Middle frontal gyrus (tissue), 1 donor: ENCODE results near the gene DDX27.
A peak's percentile ranks its signal among the peaks of the same experiment; 100 is the strongest.
"Not testable (repeated sequence)": the region's sequence is repeated elsewhere in the genome, so short reads cannot be mapped to it uniquely, and the experiment has no call there.

Source experiments
- DNase-seq: peaks from one replicate; pipeline ENCODE4 v3.0.0-alpha.2; 2015; ENCODE audit warnings: low spot score; ENCODE audit errors: extremely low spot score

Gene DDX27, protein sequence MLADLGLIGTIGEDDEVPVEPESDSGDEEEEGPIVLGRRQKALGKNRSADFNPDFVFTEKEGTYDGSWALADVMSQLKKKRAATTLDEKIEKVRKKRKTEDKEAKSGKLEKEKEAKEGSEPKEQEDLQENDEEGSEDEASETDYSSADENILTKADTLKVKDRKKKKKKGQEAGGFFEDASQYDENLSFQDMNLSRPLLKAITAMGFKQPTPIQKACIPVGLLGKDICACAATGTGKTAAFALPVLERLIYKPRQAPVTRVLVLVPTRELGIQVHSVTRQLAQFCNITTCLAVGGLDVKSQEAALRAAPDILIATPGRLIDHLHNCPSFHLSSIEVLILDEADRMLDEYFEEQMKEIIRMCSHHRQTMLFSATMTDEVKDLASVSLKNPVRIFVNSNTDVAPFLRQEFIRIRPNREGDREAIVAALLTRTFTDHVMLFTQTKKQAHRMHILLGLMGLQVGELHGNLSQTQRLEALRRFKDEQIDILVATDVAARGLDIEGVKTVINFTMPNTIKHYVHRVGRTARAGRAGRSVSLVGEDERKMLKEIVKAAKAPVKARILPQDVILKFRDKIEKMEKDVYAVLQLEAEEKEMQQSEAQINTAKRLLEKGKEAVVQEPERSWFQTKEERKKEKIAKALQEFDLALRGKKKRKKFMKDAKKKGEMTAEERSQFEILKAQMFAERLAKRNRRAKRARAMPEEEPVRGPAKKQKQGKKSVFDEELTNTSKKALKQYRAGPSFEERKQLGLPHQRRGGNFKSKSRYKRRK

DNA sequence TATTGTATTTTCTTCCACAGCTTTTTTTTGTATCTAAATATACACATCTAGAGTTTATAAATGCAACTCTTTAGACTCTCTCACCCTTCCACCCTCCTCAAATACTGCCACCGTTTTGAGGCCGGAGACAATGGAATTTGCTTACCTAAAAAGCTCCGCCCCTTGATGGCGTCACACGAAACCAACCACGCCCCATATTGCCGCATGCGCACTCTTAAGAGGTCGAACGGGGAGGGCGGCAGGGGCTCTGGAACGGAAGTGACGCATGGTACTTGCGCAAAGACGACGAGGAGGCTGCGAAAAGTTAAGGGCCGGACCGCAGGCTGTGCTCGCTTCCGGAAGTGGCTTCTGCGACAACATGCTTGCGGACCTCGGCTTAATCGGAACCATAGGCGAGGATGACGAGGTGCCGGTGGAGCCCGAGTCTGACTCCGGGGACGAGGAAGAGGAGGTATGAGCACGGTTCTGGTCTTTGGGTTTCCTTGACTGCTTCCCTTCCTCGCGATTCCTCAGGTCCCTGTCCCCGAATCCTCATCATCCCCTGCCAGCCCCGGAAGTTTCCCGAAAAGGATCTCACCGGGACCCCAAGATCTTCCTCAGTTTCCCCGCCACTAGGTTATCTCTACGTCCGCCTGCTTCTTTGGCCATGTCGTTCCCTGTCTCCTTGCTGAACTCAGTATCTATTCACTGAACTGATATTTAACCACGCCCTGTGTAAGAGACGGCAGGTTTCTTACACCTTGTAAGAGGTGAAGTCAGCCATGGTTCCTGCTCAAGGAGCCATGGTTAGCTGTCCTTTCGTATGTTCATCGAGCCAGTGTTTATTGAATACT lies at the start of gene DDX27:
TSS of gene DDX27 (plus strand) at position 326 of the 833 bp plus-strand sequence. CDS start at position 359, 33 bp downstream.
- DNase-seq: peak; percentile 98

- DNase-seq: no peak
Observed at GRCh38 chr20:49169547-49169946, 49.7 kb upstream of the DDX27 start.

- no peak for DNase-seq
Observed at GRCh38 chr20:49170714-49171113, 48.5 kb upstream of the DDX27 start.

DNA sequence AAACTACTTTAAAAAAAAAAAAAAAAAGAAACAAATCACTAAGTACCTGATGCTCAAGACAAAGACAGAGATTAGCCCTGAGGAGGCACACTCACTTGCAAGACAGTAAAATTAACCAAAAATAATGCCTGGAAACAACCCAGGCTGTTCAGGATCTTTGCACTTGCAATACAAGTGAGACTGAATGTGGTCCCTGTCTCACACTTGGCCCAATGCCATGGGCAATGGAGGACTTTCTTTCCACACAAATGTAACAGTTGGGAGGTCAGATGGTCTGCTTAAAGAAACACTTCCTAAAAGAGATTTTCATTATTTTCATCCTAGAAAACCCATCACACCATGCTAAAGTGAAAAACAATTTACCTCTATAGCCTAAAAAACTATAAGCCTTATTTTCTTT lies 47.3 kb upstream of the DDX27 start:
- DNase-seq: no peak

GRCh38 chr20:49172413-49172812 lies 46.8 kb upstream of the DDX27 start:
- DNase-seq: no peak

- DNase-seq: no peak
Observed at GRCh38 chr20:49174183-49174582, 45.0 kb upstream of the DDX27 start.

GRCh38 chr20:49179368-49180277 lies 39.6 kb upstream of the DDX27 start:
- no peak for DNase-seq

- no peak for DNase-seq
Observed at GRCh38 chr20:49181265-49181877, 37.8 kb upstream of the DDX27 start.

DNA sequence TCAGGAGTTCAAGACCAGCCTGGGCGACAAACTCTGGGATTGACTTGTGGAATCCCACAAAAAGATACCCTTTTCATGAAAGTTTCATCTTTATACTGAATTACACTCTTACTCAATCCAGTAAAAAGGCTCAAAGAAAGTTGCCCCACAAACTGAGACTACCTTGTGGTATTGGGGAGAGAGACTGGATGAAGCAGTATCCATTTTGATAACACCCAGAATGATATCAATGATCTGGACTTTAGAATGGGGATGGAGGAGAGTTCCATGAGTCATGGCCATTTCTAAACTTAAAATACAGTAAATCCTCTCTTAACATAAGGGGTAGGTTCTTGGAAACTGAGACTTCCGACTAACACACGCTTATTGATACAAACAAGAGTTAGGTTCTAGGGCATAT lies 35.8 kb upstream of the DDX27 start:
- no peak for DNase-seq

GRCh38 chr20:49184084-49184501 lies 35.1 kb upstream of the DDX27 start:
- DNase-seq: not testable (repeated sequence)

DNA sequence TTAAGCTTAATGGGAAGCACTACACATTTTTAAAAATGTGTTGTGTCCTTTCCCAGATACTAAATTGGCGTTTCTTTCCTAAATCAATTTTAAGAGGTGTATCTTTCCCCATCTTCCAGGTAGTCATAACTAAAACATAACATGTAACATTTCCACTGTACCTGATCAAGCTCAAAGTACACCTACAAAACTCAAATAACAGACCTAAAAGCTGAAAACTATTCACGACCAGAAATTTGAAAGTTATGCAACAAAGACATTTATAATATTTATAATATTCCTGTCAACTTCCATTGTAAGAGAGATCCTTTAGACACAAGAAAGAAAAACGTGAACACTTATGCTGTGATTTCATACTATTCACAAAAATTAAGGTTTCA lies 34.5 kb upstream of the DDX27 start:
- DNase-seq: no peak

- DNase-seq: no peak
Observed at GRCh38 chr20:49185071-49185761, 34.0 kb upstream of the DDX27 start.

GRCh38 chr20:49186535-49187329 lies 32.5 kb upstream of the DDX27 start:
- no peak for DNase-seq

- no peak for DNase-seq
Observed at GRCh38 chr20:49187330-49187850, 31.8 kb upstream of the DDX27 start.

DNA sequence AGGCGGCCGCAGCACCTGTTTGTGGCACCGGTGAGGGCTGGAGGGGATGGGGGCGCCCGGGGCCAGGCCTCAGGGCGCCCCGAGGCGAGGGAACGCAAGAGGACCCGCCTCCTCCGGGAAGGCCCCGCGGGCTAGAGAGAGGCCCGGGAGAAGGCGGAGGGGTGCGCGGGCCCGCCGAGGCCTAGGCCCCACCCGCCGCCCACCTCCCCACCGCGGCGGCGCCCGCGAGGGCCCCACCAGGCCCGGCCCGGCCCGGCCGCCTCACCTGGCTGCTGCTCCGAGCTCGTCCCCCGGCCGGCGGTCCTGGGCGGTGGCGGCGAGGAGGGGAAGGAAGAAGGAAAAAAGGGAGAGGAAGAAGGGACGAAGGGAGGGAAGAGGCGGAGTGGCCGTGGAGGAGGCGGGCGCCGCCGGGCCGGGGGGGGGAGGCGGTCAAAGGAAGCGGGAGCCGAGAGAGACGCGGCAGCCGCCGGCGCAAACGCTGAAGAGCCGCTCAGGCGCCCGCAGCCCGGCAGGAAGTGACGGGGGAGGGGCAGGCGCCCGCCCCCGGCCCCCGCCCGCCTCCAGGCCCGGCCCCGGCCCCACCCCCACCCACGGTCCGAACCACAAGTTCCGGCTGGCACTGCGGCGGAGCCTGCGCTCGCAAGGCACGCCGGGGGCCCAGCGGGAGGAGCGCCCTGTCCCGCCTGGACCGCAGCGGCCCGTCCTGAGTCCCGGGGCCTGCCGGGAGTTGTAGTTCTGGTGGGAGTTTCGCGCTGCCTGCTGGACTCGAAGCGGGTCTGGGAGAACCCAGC lies 31.2 kb upstream of the DDX27 start, which contains the start of gene STAU1:
TSS of gene STAU1 (minus strand) at position 484 of the 791 bp plus-strand sequence. CDS start 22,133 bp downstream, outside the sequence.
- DNase-seq: peak; percentile 96

DNA sequence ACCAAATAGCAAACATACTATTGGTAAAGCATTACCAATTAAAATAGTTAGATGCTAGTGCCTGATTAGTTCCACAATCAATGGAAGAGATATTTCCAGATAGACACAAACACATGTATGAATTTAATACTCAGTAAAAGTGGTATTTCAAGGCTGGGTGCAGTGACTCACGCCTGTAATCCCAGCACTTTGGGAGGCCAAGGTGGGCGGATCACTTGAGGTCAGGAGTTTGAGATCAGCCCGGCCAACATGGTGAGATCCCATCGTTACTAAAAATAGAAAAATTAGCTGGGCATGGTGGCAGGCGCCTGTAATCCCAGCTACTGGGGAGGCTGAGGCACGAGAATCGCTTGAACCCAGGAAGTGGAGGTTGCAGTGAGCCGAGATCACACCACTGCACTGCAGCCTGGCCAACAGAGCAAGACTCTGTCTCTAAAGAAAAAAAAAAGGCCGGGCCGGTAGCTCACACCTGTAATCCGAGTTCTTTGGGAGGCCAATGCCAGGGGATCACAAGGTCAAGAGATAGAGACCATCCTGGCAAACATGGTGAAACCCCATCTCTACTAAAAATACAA lies 26.2 kb upstream of the DDX27 start:
- not testable (repeated sequence) for DNase-seq

GRCh38 chr20:49199729-49200293 lies 19.4 kb upstream of the DDX27 start:
- DNase-seq: no peak
